K562 (cell line): Measurements from ENCODE around the gene TRIM38. TPM values are rescaled to one million over a fixed set of nuclear protein-coding genes. Genes with fewer than 3 reads are reported as not detected.
A peak's percentile ranks its signal among the peaks of the same experiment; 100 is the strongest.

Experiments used
- BACH1 ChIP-seq: fragments of 200-800 bp; sonication (Bioruptor generic); IDR thresholded peaks from 2 replicates; pipeline ENCODE4 v1.6.1; 2016; ENCODE audit warnings: missing genetic modification characterization, missing compliant biosample characterization
- CTBP1 ChIP-seq: fragments of 450-650 bp; IDR thresholded peaks from 2 replicates; pipeline ENCODE4 v1.6.1; 2016; ENCODE audit warnings: borderline replicate concordance
- FIP1L1 ChIP-seq: fragments of 200-400 bp; formaldehyde crosslinking; IDR thresholded peaks from 2 replicates; pipeline ENCODE4 v1.6.1; 2018; ENCODE audit warnings: mild to moderate bottlenecking, low read depth, low read length; ENCODE audit not compliant: poor library complexity, severe bottlenecking
- GTF2A2 ChIP-seq: IDR thresholded peaks from 2 replicates; pipeline ENCODE4 v1.6.1; 2016; ENCODE audit warnings: mild to moderate bottlenecking, missing genetic modification characterization, missing compliant biosample characterization
- L3MBTL2 ChIP-seq: fragments of 450-650 bp; IDR thresholded peaks from 2 replicates; pipeline ENCODE4 v1.6.1; 2016; ENCODE audit warnings: mild to moderate bottlenecking, moderate library complexity
- MGA ChIP-seq: fragments of 450-650 bp; IDR thresholded peaks from 2 replicates; pipeline ENCODE4 v1.6.1; 2016; ENCODE audit warnings: mild to moderate bottlenecking, moderate library complexity
- NFRKB ChIP-seq: fragments of 450-650 bp; IDR thresholded peaks from 2 replicates; pipeline ENCODE4 v1.6.1; 2016; ENCODE audit warnings: low read depth
- NFXL1 ChIP-seq: fragments of 450-650 bp; formaldehyde crosslinking; IDR thresholded peaks from 2 replicates; pipeline ENCODE4 v1.4.0; 2021; ENCODE audit warnings: mild to moderate bottlenecking
- PATZ1 ChIP-seq: fragments of 250-450 bp; sonication (Bioruptor Pico); IDR thresholded peaks from 2 replicates; pipeline ENCODE4 v1.5.0; 2020; ENCODE audit warnings: mild to moderate bottlenecking, borderline replicate concordance
- SNRNP70 ChIP-seq: fragments of 200-400 bp; formaldehyde crosslinking; optimal IDR thresholded peaks from 2 replicates; pipeline ENCODE3; 2017; ENCODE audit warnings: low read depth, low read length
- YY1 ChIP-seq, 3 experiments: IDR thresholded peaks; 2 replicates each; pipeline ENCODE4 v1.6.1; 2011; ENCODE audit warnings: low read length in 2 of 3, mild to moderate bottlenecking in 2 of 3, moderate library complexity in 2 of 3, borderline replicate concordance in 1 of 3, control low read depth in 1 of 3, low read depth in 1 of 3; ENCODE audit not compliant: insufficient read depth in 3 of 3, insufficient replicate concordance in 2 of 3, control insufficient read depth in 1 of 3, insufficient read length in 1 of 3; ENCODE audit errors: extremely low read depth in 1 of 3
- ZBTB26 ChIP-seq: fragments of 450-650 bp; formaldehyde crosslinking; IDR thresholded peaks from 2 replicates; pipeline ENCODE4 v1.4.0; 2022; ENCODE audit warnings: missing genetic modification characterization
- ZNF551 ChIP-seq: fragments of 250-450 bp; sonication (Bioruptor Pico); IDR thresholded peaks from 2 replicates; pipeline ENCODE4 v1.5.0; 2021; ENCODE audit warnings: mild to moderate bottlenecking, moderate library complexity
- ZNF707 ChIP-seq: fragments of 250-450 bp; sonication (Bioruptor Pico); conservative IDR thresholded peaks from 2 replicates; pipeline ENCODE4 v1.8.0; 2022; ENCODE audit warnings: inconsistent platforms, mild to moderate bottlenecking, moderate library complexity
- polyA plus RNA-seq, 8 experiments: library from polyadenylated mRNA; depleted of rRNA in 4 of 8; stranded (reverse) in 5 of 8; unstranded in 3 of 8; fragments of >200 nt; fragmentation: Nextera tagmentation in 2 of 8; fragmentation: Illumina TruSeq in 1 of 8; extraction: Ambion mirVana in 2 of 8; extraction: Trizol in 1 of 8; gene quantifications; 2 replicates each; pipeline versions ENCODE4 v1.2.1 to v1.2.3, GENCODE V29; 2011 to 2014; ENCODE audit warnings: inconsistent platforms in 1 of 8, missing spikeins in 1 of 8
- total RNA-seq, 7 experiments: library from RNA; depleted of rRNA in 6 of 7; stranded (reverse); fragments of >200 nt in 6 of 7; fragmentation: Illumina TruSeq in 2 of 7; extraction: Trizol in 2 of 7; gene quantifications; 2 replicates each; pipeline versions ENCODE4 v1.2.1 to v1.2.3, GENCODE V29; 2011 to 2021; ENCODE audit warnings: low replicate concordance in 1 of 7

Gene TRIM38
- total and polyA plus RNA-seq, 9 of the 15 experiments (the other 6 are each of a cell fraction or from before 2014, with no cell fraction given) = 1.7 to 6.7 (median 6.3) TPM

GRCh38 chr6:26021001-26021349 lies 58.4 kb downstream of the TRIM38 start (continued):
- no peak for TF ChIP-seq MGA
- TF ChIP-seq BACH1 (tag) = no peak
- TF ChIP-seq SNRNP70 = no peak
- no peak for TF ChIP-seq ZBTB26 (CRISPR knock-in tag)
- TF ChIP-seq ZNF707 (CRISPR knock-in tag) = no peak
- peak; percentile 70 for TF ChIP-seq NFRKB
- no peak for TF ChIP-seq CTBP1
- TF ChIP-seq GTF2A2 (tag) = no peak
- no peak for TF ChIP-seq NFXL1 (CRISPR knock-in tag)
- peak; percentile 19; the same call in 1 of the 2 replicates for TF ChIP-seq L3MBTL2
- no peak for TF ChIP-seq FIP1L1
- no peak for TF ChIP-seq ZNF551 (CRISPR knock-in tag)
- peak; percentile 21 to 84 (median 70) for TF ChIP-seq YY1 (IDR thresholded peaks at IDR 0.05; ENCODE audit: borderline replicate concordance in 1 of 3, control insufficient read depth in 1 of 3, extremely low read depth in 1 of 3, insufficient read depth in 3 of 3, insufficient read length in 1 of 3, insufficient replicate concordance in 2 of 3, low read depth in 1 of 3, low read length in 2 of 3)
- no peak for TF ChIP-seq PATZ1 (CRISPR knock-in tag)
